ENCODE data around the gene PLEKHB2.
"Not testable (repeated sequence)": the region's sequence is repeated elsewhere in the genome, so short reads cannot be mapped to it uniquely, and the experiment has no call there.

The PLEKHB2 gene

DNA sequence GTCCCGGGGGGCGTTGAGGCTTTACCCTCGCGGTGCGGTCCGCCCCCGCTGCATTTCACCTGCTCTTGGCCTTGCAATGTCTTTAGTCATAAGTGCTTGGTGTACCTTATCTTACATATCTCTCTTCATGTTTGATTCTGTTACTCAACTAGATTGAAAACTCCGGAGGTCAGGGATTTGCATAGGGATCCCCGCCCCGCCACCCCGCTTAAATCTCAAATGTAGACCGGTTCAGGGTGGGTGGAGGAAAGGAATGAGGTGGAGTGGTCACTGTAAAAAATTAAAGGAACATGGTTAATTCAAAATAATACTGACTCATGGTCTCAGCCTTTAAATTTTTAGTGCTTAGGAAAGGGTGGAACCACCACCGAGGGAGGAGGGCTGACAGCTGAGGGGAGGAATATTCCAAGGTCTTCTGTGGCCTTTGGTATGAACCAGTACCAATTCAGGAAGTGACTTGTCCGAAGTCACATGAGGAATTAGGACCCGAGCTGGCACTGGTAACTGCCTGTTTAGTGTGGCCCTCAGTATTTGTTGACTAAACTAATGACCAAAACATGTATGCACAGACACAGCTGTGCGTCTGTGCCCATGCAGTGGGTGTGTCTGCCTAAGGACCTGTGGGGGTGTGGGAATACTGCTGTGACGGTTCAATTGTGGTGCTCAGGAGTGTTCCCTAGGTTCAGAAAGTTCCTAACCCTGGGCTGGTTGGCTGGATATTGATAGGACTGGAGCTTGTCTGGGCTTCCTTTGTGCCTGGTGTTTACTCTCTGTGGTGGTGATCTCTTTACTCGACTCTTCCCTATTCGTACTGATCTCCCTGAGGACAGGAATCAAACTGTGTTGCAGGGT is 1.0 kb downstream of the PLEKHB2 start:
- peaks cover 14% of the 10 kb centered on the region for H3K4me1 ChIP-seq (ENCODE audit: control insufficient read depth, insufficient read depth, low read length)
- peak overlapping the region; percentile 99 for H3K4me3 ChIP-seq (ENCODE audit: low read length)
- H3K27me3 ChIP-seq (ENCODE audit: control insufficient read depth, insufficient read depth, low read length) = no peaks in the 10 kb centered on the region
- H3K9ac ChIP-seq (ENCODE audit: low read length) = peak overlapping the region; percentile 81
- no peak overlapping the region for H3K27ac ChIP-seq (ENCODE audit: low read depth, low read length)
- H3K36me3 ChIP-seq (ENCODE audit: control insufficient read depth, insufficient read depth, low read length) = no peaks in the 10 kb centered on the region

DNA sequence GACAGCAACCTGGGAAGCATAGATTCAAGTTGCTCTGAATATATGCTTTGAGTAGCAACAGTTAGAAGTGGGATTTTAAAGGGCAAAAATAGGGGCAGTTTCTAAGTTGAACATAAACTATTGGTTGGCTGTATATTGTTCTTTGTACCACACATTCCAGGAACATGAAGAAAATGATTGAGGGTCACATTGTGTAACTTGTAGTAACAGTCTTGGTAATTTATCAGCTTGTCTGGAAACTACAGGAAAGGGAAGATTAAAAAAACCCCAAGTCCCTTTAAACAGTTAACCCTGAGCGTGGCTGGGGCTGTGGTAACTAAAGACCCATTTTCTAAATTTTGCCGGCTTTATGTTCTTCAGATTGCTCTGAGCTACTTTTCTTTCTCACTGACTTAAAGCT is 7.4 kb downstream of the PLEKHB2 start:
- H3K27ac ChIP-seq (ENCODE audit: low read depth, low read length) = no peak overlapping the region
- no peak overlapping the region for H3K4me3 ChIP-seq (ENCODE audit: low read length)
- no peaks in the 10 kb centered on the region for H3K4me1 ChIP-seq (ENCODE audit: control insufficient read depth, insufficient read depth, low read length)
- H3K9ac ChIP-seq (ENCODE audit: low read length) = no peak overlapping the region
- no peaks in the 10 kb centered on the region for H3K27me3 ChIP-seq (ENCODE audit: control insufficient read depth, insufficient read depth, low read length)
- no peaks in the 10 kb centered on the region for H3K36me3 ChIP-seq (ENCODE audit: control insufficient read depth, insufficient read depth, low read length)

DNA sequence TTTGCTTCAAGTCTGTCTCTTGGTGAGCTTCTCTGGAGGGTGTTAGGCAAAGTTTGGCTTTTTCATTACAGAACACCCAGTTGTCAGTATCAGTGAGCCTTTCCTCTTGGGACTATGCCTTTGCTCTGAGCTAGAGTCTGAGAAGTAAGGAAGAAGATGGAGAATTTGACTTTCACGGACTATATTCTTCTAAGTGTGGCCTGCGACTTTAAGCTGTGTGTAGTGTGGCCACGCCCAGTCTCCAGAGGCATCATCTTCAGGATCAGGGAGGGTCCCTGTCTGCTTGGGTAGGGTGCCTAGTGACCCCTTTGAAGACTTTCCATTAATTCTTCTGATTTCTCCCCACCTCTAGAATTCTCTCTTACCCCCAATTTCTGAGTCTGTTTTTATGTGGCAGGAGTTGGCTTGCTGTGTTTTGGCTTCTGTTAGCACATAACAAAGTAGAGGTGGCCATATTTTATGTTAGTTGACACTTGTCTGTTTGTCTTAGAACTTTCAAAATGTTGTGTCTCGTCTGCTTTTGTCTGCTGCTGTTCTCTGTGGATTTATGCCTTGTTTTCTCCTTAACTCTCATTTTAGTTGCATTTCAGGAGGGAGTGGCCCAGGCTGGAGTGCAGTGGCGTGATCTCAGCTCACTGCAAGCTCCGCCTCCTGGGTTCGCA is 8.6 kb downstream of the PLEKHB2 start:
- no peak overlapping the region for H3K9ac ChIP-seq (ENCODE audit: low read length)
- H3K36me3 ChIP-seq (ENCODE audit: control insufficient read depth, insufficient read depth, low read length) = no peaks in the 10 kb centered on the region
- H3K27ac ChIP-seq (ENCODE audit: low read depth, low read length) = no peak overlapping the region
- no peak overlapping the region for H3K4me3 ChIP-seq (ENCODE audit: low read length)
- no peaks in the 10 kb centered on the region for H3K27me3 ChIP-seq (ENCODE audit: control insufficient read depth, insufficient read depth, low read length)
- H3K4me1 ChIP-seq (ENCODE audit: control insufficient read depth, insufficient read depth, low read length) = no peaks in the 10 kb centered on the region

DNA sequence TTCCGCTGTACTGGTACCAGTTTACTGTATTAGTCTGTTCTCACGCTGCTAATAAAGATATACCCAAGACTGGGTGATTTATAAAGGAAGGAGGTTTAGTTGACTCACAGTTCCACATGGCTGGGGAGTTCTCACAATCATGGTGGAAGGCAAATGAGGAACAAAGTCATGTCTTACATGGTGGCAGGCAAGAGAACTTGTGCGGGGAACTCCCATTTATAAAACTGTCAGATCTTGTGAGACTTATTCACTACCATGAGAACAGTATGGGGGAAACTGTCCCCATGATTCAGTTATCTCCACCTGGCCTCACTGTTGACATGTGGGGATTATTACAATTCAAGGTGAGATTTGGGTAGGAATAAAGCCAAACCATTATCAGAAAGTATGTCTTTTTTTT is 9.8 kb downstream of the PLEKHB2 start:
- not testable (repeated sequence) for H3K27ac ChIP-seq (ENCODE audit: low read depth, low read length); H3K4me3 ChIP-seq (ENCODE audit: low read length); H3K4me1 ChIP-seq (ENCODE audit: control insufficient read depth, insufficient read depth, low read length); H3K27me3 ChIP-seq (ENCODE audit: control insufficient read depth, insufficient read depth, low read length); H3K36me3 ChIP-seq (ENCODE audit: control insufficient read depth, insufficient read depth, low read length); H3K9ac ChIP-seq (ENCODE audit: low read length)

DNA sequence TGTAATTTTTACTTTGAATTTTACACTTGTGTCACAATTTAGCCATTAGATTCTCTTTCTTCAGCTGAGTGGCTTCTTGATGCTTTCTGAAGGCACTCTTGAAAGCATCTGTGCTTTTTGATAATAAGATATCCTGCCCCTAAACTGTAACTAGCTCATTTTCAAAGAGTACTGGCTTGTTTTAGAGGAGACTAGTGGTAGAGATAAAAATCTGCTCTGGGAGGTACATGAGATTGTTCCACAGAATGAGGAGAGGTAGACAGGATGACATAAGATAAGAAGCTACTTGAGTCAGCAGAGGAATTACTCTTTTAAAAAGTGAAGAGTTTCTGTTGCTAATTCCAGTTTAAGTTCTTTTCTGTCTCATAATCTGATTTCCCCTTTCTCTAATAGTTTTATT is 10.6 kb downstream of the PLEKHB2 start:
- Histone ChIP-seq H3K9ac (ENCODE audit: low read length) (no peak overlapping the region), H3K4me3 (ENCODE audit: low read length) (no peak overlapping the region), H3K36me3 (ENCODE audit: control insufficient read depth, insufficient read depth, low read length) (no peaks in the 10 kb centered on the region), H3K27ac (ENCODE audit: low read depth, low read length) (no peak overlapping the region), H3K4me1 (ENCODE audit: control insufficient read depth, insufficient read depth, low read length) (no peaks in the 10 kb centered on the region), H3K27me3 (ENCODE audit: control insufficient read depth, insufficient read depth, low read length) (no peaks in the 10 kb centered on the region)

DNA sequence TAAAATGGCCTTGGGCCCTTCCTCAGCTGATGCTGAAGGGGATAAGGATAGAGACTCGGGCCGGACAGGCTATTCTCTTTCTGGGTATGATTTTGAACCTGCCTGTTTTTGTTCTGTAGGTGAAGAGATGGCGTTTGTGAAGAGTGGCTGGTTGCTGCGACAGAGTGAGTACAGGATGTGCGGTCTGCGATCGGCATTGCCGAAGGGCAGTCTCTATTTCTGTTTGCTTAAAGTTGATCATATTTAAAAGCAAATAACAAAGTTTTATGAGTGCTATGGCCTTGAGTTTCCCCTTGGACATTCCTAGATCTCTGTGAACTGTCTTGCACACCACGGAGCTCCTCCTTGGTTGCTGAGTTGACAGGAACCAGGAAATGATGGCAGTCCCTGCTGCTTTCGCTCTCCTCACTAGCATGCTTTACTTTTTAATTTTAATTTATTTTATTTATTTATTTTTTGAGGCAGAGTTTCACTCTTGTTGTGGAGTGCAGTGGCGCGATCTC is 15.7 kb downstream of the PLEKHB2 start:
- Histone ChIP-seq H3K9ac (ENCODE audit: low read length) (no peak overlapping the region), H3K4me3 (ENCODE audit: low read length) (no peak overlapping the region), H3K36me3 (ENCODE audit: control insufficient read depth, insufficient read depth, low read length) (peaks cover 2% of the 10 kb centered on the region), H3K27me3 (ENCODE audit: control insufficient read depth, insufficient read depth, low read length) (no peaks in the 10 kb centered on the region), H3K27ac (ENCODE audit: low read depth, low read length) (no peak overlapping the region), H3K4me1 (ENCODE audit: control insufficient read depth, insufficient read depth, low read length) (no peaks in the 10 kb centered on the region)

DNA sequence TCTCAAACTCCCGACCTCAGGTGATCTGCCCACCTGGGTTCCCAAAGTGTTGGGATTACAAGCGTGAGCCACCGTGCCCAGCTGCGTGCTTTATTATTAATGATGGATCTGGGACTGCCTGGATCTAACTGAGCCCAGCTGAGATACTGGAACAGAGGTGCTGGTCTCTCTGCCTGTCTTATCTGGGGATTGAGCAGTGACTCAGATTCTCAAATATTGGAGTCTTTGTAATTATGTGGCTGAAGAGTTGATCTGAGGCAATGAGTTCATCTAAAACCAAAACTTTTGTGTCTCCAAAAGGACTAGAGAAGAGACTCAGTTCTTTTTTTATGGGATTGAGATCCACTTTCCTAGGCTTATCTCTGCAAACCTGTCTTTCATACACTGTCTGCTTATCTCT is 16.3 kb downstream of the PLEKHB2 start:
- Histone ChIP-seq H3K4me3 (ENCODE audit: low read length) (no peak overlapping the region), H3K4me1 (ENCODE audit: control insufficient read depth, insufficient read depth, low read length) (no peaks in the 10 kb centered on the region), H3K27me3 (ENCODE audit: control insufficient read depth, insufficient read depth, low read length) (no peaks in the 10 kb centered on the region), H3K9ac (ENCODE audit: low read length) (no peak overlapping the region), H3K36me3 (ENCODE audit: control insufficient read depth, insufficient read depth, low read length) (peaks cover 2% of the 10 kb centered on the region), H3K27ac (ENCODE audit: low read depth, low read length) (no peak overlapping the region)

DNA sequence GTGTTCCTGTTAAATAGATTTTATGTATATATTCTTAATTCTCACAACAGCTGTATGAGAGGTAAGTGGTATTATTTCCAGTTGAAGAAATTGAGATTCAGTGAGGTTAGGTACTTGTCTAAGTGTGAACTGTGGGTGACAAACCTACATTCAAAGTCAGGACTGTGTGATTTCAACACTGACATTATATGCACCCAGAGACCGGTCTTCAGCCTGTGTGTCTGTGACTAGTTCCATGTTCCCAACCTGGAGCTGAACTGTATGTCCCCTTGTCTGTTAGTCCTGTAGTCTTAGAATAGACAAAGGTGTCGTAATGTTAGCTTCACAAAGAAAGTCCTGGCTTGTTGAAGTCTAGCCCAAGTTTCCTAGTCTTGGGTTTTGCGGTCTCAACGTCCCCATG is 17.4 kb downstream of the PLEKHB2 start:
- Histone ChIP-seq H3K27ac (ENCODE audit: low read depth, low read length) (no peak overlapping the region), H3K4me3 (ENCODE audit: low read length) (no peak overlapping the region), H3K36me3 (ENCODE audit: control insufficient read depth, insufficient read depth, low read length) (peaks cover 9% of the 10 kb centered on the region), H3K4me1 (ENCODE audit: control insufficient read depth, insufficient read depth, low read length) (no peaks in the 10 kb centered on the region), H3K27me3 (ENCODE audit: control insufficient read depth, insufficient read depth, low read length) (no peaks in the 10 kb centered on the region), H3K9ac (ENCODE audit: low read length) (no peak overlapping the region)

DNA sequence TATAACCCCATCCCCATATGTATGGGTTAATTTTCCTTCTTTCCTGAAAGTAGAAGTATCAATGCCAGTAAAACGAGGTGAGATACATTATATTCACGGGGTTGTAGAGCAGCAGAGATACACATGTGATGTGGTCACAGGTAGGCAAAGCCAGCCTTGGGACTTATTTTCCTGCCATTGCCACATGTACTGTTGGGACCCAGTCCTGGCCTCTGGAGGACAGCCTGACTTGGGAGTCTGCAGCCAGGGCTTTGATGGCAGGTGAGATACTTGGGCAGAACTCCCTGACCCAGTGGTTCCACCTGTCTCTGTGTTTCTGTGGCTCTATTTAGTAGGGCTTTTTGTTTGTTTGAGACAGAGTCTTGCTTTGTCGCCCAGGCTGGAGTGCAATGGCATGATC is 18.1 kb downstream of the PLEKHB2 start:
- no peaks in the 10 kb centered on the region for H3K4me1 ChIP-seq (ENCODE audit: control insufficient read depth, insufficient read depth, low read length)
- no peaks in the 10 kb centered on the region for H3K27me3 ChIP-seq (ENCODE audit: control insufficient read depth, insufficient read depth, low read length)
- H3K9ac ChIP-seq (ENCODE audit: low read length) = no peak overlapping the region
- H3K4me3 ChIP-seq (ENCODE audit: low read length) = no peak overlapping the region
- H3K36me3 ChIP-seq (ENCODE audit: control insufficient read depth, insufficient read depth, low read length) = peaks cover 15% of the 10 kb centered on the region
- no peak overlapping the region for H3K27ac ChIP-seq (ENCODE audit: low read depth, low read length)

DNA sequence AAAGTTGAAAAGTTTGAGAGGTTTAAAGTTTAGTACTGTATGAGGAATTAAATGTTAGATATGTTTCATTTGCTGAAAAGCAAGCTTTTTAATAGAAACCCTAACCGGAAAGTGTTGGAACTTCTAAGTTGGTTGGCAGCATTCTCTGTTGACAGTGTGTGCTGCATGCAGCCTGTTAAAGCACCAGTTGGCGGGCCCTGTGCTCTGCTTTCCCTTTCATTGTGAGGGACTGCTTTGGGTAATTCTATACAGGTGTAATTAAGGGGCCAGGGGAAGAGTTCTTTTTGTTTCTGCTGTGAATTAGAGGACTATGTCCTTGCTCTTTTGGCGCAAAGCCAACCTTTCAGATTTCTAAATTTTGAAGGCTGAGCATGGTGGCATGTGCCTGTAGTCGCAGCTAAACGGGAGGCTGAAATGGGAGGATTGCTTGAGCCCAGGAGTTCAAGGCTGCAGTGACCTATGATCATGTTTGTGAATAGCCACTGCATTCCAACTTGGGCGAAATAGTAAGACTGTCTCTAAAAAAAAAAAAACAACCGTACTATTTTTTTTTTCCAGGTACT is 20.1 kb downstream of the PLEKHB2 start:
- H3K36me3 ChIP-seq (ENCODE audit: control insufficient read depth, insufficient read depth, low read length) = peaks cover 15% of the 10 kb centered on the region
- no peaks in the 10 kb centered on the region for H3K27me3 ChIP-seq (ENCODE audit: control insufficient read depth, insufficient read depth, low read length)

DNA sequence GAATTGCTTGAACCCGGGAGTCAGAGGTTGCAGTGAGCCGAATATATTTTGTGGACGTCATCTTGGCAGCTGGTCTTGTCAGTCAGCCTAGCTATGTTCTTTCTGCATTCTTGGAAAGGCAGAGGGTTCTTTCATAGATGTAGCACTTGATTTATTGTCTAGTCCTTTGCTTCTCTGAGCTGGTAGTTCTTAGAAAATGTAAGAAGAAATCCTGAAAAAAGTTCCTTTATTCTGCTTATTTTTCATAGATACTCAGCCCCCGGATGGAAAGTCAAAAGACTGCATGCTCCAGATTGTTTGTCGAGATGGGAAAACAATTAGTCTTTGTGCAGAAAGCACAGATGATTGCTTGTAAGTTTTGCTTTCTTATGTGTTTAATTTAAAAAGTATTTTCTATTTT is 21.3 kb downstream of the PLEKHB2 start:
- Histone ChIP-seq H3K4me3 (ENCODE audit: low read length) (no peak overlapping the region), H3K27ac (ENCODE audit: low read depth, low read length) (no peak overlapping the region), H3K4me1 (ENCODE audit: control insufficient read depth, insufficient read depth, low read length) (no peaks in the 10 kb centered on the region), H3K36me3 (ENCODE audit: control insufficient read depth, insufficient read depth, low read length) (peaks cover 15% of the 10 kb centered on the region), H3K27me3 (ENCODE audit: control insufficient read depth, insufficient read depth, low read length) (no peaks in the 10 kb centered on the region), H3K9ac (ENCODE audit: low read length) (no peak overlapping the region)

More for the DNA sequence above, 20.1 kb downstream of the PLEKHB2 start:
- Histone ChIP-seq H3K9ac (ENCODE audit: low read length) (no peak overlapping the region), H3K4me1 (ENCODE audit: control insufficient read depth, insufficient read depth, low read length) (no peaks in the 10 kb centered on the region), H3K27ac (ENCODE audit: low read depth, low read length) (no peak overlapping the region), H3K4me3 (ENCODE audit: low read length) (no peak overlapping the region)

DNA sequence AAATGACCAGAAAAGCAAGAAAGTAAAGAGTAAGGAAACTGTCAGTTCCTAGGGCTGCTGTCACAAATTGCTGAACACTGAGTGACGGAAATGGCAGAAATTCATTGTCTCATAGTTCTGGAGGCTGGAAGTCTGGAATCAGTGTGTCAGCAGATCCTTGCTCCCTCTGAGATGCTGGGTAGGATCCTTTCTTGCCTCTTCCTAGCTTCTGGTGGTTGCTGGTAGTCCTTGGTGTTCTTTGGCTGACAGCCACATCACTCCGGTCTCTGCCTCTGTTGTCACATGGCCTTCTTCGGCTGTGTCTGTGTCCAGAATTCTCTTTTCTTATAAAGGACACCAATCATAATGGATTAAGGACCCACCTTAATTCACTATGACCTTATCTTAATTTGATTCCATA is 21.9 kb downstream of the PLEKHB2 start:
- Histone ChIP-seq H3K4me3 (ENCODE audit: low read length) (no peak overlapping the region), H3K4me1 (ENCODE audit: control insufficient read depth, insufficient read depth, low read length) (no peaks in the 10 kb centered on the region), H3K9ac (ENCODE audit: low read length) (no peak overlapping the region), H3K27me3 (ENCODE audit: control insufficient read depth, insufficient read depth, low read length) (no peaks in the 10 kb centered on the region), H3K36me3 (ENCODE audit: control insufficient read depth, insufficient read depth, low read length) (peaks cover 15% of the 10 kb centered on the region), H3K27ac (ENCODE audit: low read depth, low read length) (no peak overlapping the region)
